CD4-positive, alpha-beta T cell treated with Interferon gamma for 1 hour (primary cell): ENCODE measurements around the gene PTBP1.
"Not testable (repeated sequence)": the region's sequence is repeated elsewhere in the genome, so short reads cannot be mapped to it uniquely, and the experiment has no call there.

Experiments
- DNase-seq: peaks from one replicate; pipeline ENCODE4 v3.0.0-alpha.2; 2020

The PTBP1 gene

GRCh38 chr19:812049-812746 is 14.9 kb downstream of the PTBP1 start:
- DNase-seq = no peak

- no peak for DNase-seq
These were observed 15.5 kb downstream of the PTBP1 start for GRCh38 chr19:812747-813218.

GRCh38 chr19:813219-814151 is 16.2 kb downstream of the PTBP1 start:
- no peak for DNase-seq

- no peak for DNase-seq
These were observed 17.2 kb downstream of the PTBP1 start for GRCh38 chr19:814152-815078.

GRCh38 chr19:815079-815774 is 18.0 kb downstream of the PTBP1 start:
- no peak for DNase-seq

- no peak for DNase-seq
These were observed 18.7 kb downstream of the PTBP1 start for GRCh38 chr19:815775-816499.

- DNase-seq = no peak
These were observed 19.2 kb downstream of the PTBP1 start for GRCh38 chr19:816500-816857.

- not testable (repeated sequence) for DNase-seq
These were observed 23.0 kb downstream of the PTBP1 start for GRCh38 chr19:820212-820611.

- DNase-seq = no peak
These were observed 24.1 kb downstream of the PTBP1 start for GRCh38 chr19:821231-821824.

- no peak for DNase-seq
These were observed 24.7 kb downstream of the PTBP1 start, which contains the start of gene PLPPR3 for GRCh38 chr19:821825-822503. TSS of gene PLPPR3 (minus strand) at chr19:821955. CDS start at chr19:821559, 396 bp downstream.

GRCh38 chr19:823565-824121 is 26.4 kb downstream of the PTBP1 start:
- DNase-seq = no peak

GRCh38 chr19:824885-825284 is 27.6 kb downstream of the PTBP1 start:
- DNase-seq = no peak

- DNase-seq = no peak
These were observed 28.8 kb downstream of the PTBP1 start for GRCh38 chr19:825897-826644.

GRCh38 chr19:827314-827709 is 30.1 kb downstream of the PTBP1 start:
- no peak for DNase-seq

- peak; percentile 15 for DNase-seq
These were observed 30.6 kb downstream of the PTBP1 start, which contains the start of gene AZU1 for GRCh38 chr19:827710-828321. TSS of gene AZU1 (plus strand) at chr19:827837. CDS start at chr19:827847, 10 bp downstream.

GRCh38 chr19:829129-829758 is 32.0 kb downstream of the PTBP1 start:
- DNase-seq = no peak

GRCh38 chr19:831407-832369 is 34.4 kb downstream of the PTBP1 start:
- no peak for DNase-seq
